Neural progenitor cell (in vitro differentiated cells): ENCODE results near the gene CABYR.

Experiments
- EZH2 ChIP-seq: fragments of 200-600 bp; sonication (generic); IDR thresholded peaks from 2 replicates; pipeline ENCODE4 v1.6.1; 2017; ENCODE audit warnings: antibody characterized with exemption, mild to moderate bottlenecking, moderate library complexity
- EZH2phosphoT487 ChIP-seq: fragments of 200-600 bp; sonication (generic); IDR thresholded peaks from 2 replicates; pipeline ENCODE4 v1.6.1; 2017; ENCODE audit warnings: antibody characterized with exemption
- TF ChIP-seq, protein P1 (sequence below): fragments of 200-600 bp; sonication (generic); IDR thresholded peaks from 2 replicates; pipeline ENCODE4 v1.5.1; 2017; ENCODE audit warnings: antibody characterized with exemption, mild to moderate bottlenecking

DNA sequence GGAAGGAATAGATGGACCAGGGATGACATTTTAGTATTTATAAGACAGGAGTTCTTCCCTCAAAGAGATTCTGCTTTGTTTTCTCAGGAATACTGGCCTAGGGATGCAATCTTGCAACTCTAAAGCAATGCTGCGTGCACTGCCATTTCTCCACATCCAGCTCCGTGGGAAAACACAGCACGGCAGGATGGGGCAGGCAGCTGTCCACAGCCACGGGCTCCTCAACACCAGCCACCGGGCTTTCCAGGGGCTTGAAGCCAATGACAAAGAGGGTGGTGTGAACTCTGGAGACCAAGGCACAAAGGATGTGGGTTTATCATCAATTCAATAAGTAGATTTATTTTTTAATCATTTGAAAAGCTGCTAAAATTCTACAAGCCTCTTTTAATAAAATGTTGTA, 49.3 kb downstream of the CABYR start:
- no peak for TF ChIP-seq EZH2
- TF ChIP-seq, protein P1, sequence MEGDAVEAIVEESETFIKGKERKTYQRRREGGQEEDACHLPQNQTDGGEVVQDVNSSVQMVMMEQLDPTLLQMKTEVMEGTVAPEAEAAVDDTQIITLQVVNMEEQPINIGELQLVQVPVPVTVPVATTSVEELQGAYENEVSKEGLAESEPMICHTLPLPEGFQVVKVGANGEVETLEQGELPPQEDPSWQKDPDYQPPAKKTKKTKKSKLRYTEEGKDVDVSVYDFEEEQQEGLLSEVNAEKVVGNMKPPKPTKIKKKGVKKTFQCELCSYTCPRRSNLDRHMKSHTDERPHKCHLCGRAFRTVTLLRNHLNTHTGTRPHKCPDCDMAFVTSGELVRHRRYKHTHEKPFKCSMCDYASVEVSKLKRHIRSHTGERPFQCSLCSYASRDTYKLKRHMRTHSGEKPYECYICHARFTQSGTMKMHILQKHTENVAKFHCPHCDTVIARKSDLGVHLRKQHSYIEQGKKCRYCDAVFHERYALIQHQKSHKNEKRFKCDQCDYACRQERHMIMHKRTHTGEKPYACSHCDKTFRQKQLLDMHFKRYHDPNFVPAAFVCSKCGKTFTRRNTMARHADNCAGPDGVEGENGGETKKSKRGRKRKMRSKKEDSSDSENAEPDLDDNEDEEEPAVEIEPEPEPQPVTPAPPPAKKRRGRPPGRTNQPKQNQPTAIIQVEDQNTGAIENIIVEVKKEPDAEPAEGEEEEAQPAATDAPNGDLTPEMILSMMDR: no peak
- TF ChIP-seq EZH2phosphoT487: no peak
